Hippocampal formation (tissue), 2 donors: ENCODE data around the gene UNC80.

ENCODE experiments used
- DNase-seq, 2 donors: peaks; one replicate each; lab custom pipeline; 2025; lab: John Stamatoyannopoulos, UW

UNC80 gene

GRCh38 chr2:209969692-209970091 is 198.1 kb downstream of the UNC80 start:
- DNase-seq: no peak

GRCh38 chr2:209970271-209970670 is 198.6 kb downstream of the UNC80 start:
- no peak for DNase-seq

GRCh38 chr2:209970711-209971110 is 199.1 kb downstream of the UNC80 start:
- no peak for DNase-seq

- DNase-seq: no peak
Observed at GRCh38 chr2:209973328-209973727, 201.7 kb downstream of the UNC80 start.

GRCh38 chr2:209974576-209974975 is 202.9 kb downstream of the UNC80 start:
- no peak for DNase-seq

GRCh38 chr2:209976698-209977385 is 205.2 kb downstream of the UNC80 start:
- no peak for DNase-seq

- DNase-seq: peak in 1 of 2 donors; percentile 38
Observed at GRCh38 chr2:209977386-209978239, 206.0 kb downstream of the UNC80 start.

GRCh38 chr2:209984291-209984690 is 212.7 kb downstream of the UNC80 start:
- DNase-seq: no peak

- no peak for DNase-seq
Observed at GRCh38 chr2:209985874-209986273, 214.2 kb downstream of the UNC80 start.

- no peak for DNase-seq
Observed at GRCh38 chr2:209986415-209986814, 214.8 kb downstream of the UNC80 start.

- DNase-seq: no peak
Observed at GRCh38 chr2:209988010-209988409, 216.4 kb downstream of the UNC80 start.

GRCh38 chr2:209990838-209991237 is 219.2 kb downstream of the UNC80 start:
- DNase-seq: no peak

- no peak for DNase-seq
Observed at GRCh38 chr2:209993968-209994367, 222.3 kb downstream of the UNC80 start.

GRCh38 chr2:209998596-209998995 is 227.0 kb downstream of the UNC80 start:
- DNase-seq: no peak

GRCh38 chr2:210000464-210001324 is 229.1 kb downstream of the UNC80 start:
- no peak for DNase-seq

- DNase-seq: peak; percentile 90 to 91
Observed at GRCh38 chr2:210002158-210003157, 230.8 kb downstream of the UNC80 start, which contains the start of gene RPE. Gene RPE (plus strand): TSS chr2:210002638. CDS start chr2:210002662, 24 bp downstream.

GRCh38 chr2:210003359-210003758 is 231.7 kb downstream of the UNC80 start:
- no peak for DNase-seq

GRCh38 chr2:210004881-210005280 is 233.2 kb downstream of the UNC80 start:
- DNase-seq: no peak

- DNase-seq: no peak
Observed at GRCh38 chr2:210007895-210008294, 236.3 kb downstream of the UNC80 start.

- DNase-seq: no peak
Observed at GRCh38 chr2:210009126-210009525, 237.5 kb downstream of the UNC80 start.

- no peak for DNase-seq
Observed at GRCh38 chr2:210009896-210010295, 238.3 kb downstream of the UNC80 start.
